HepG2 (cell line): Measurements from ENCODE around the gene UAP1L1. TPM values are rescaled to one million over a fixed set of nuclear protein-coding genes. Genes with fewer than 3 reads are reported as not detected.

Experiments
- BCL6 ChIP-seq: IDR thresholded peaks from 2 replicates; pipeline ENCODE4 v1.6.1; 2016; ENCODE audit warnings: missing genetic modification reagents, missing compliant biosample characterization
- BRCA1 ChIP-seq: sonication (generic); formaldehyde crosslinking; IDR thresholded peaks from 2 replicates; pipeline ENCODE4 v1.4.0; 2020; ENCODE audit warnings: missing genetic modification reagents
- DMAP1 ChIP-seq: IDR thresholded peaks from 2 replicates; pipeline ENCODE4 v1.6.1; 2016
- KDM5A ChIP-seq: fragments of 200-600 bp; sonication (generic); IDR thresholded peaks from 2 replicates; pipeline ENCODE4 v1.7.0; 2018; ENCODE audit warnings: antibody characterized with exemption, mild to moderate bottlenecking, low read length, borderline replicate concordance
- MEF2D ChIP-seq: sonication (generic); formaldehyde crosslinking; IDR thresholded peaks from 2 replicates; pipeline ENCODE4 v1.5.1; 2020; ENCODE audit warnings: mild to moderate bottlenecking, missing genetic modification reagents
- MXD4 ChIP-seq: IDR thresholded peaks from 2 replicates; pipeline ENCODE4 v1.6.1; 2016; ENCODE audit warnings: mild to moderate bottlenecking, missing biosample characterization, missing genetic modification reagents
- NONO ChIP-seq, 2 experiments: fragments of 450-650 bp in 1 of 2; sonication (generic) in 1 of 2; formaldehyde crosslinking in 1 of 2; IDR thresholded peaks in 1 of 2; conservative IDR thresholded peaks in 1 of 2; 2 replicates each; pipeline versions ENCODE4 v1.6.1 to v1.8.0; 2017 to 2022; ENCODE audit warnings: mild to moderate bottlenecking in 1 of 2, missing genetic modification reagents in 1 of 2, moderate library complexity in 1 of 2
- SALL2 ChIP-seq: sonication (generic); formaldehyde crosslinking; IDR thresholded peaks from 2 replicates; pipeline ENCODE4 v1.8.1; 2023; ENCODE audit warnings: mild to moderate bottlenecking, missing genetic modification reagents, inconsistent platforms
- SKIL ChIP-seq: sonication (generic); formaldehyde crosslinking; IDR thresholded peaks from 2 replicates; pipeline ENCODE4 v1.8.0; 2022; ENCODE audit warnings: missing genetic modification reagents, mild to moderate bottlenecking, moderate library complexity, borderline replicate concordance
- TBX2 ChIP-seq: sonication (generic); formaldehyde crosslinking; IDR thresholded peaks from 2 replicates; pipeline ENCODE4 v1.5.0; 2020; ENCODE audit warnings: missing genetic modification reagents, mild to moderate bottlenecking, borderline replicate concordance
- ZFP36 ChIP-seq: fragments of 150-350 bp; IDR thresholded peaks from 2 replicates; pipeline ENCODE4 v1.6.1; 2018; ENCODE audit warnings: borderline replicate concordance, low read length, low read depth; ENCODE audit not compliant: partially characterized antibody
- ZNF24 ChIP-seq: fragments of 450-650 bp; IDR thresholded peaks from 2 replicates; pipeline ENCODE4 v1.6.1; 2017; ENCODE audit warnings: antibody characterized with exemption, mild to moderate bottlenecking
- ZNF256 ChIP-seq: sonication (generic); formaldehyde crosslinking; conservative IDR thresholded peaks from 2 replicates; pipeline ENCODE4 v1.4.0; 2020; ENCODE audit warnings: missing genetic modification reagents
- ZNF260 ChIP-seq: sonication (generic); formaldehyde crosslinking; IDR thresholded peaks from 2 replicates; pipeline ENCODE4 v1.4.0; 2020; ENCODE audit warnings: missing genetic modification reagents, low read depth, mild to moderate bottlenecking, borderline replicate concordance
- ZSCAN12 ChIP-seq: sonication (generic); formaldehyde crosslinking; IDR thresholded peaks from 2 replicates; pipeline ENCODE4 v1.9.0; 2021; ENCODE audit warnings: mild to moderate bottlenecking, missing genetic modification reagents
- polyA plus RNA-seq, 8 experiments: library from polyadenylated mRNA; depleted of rRNA in 3 of 8; stranded (reverse) in 7 of 8; unstranded in 1 of 8; fragments of >200 nt; fragmentation: Illumina TruSeq in 4 of 8; extraction: Trizol in 4 of 8; gene quantifications; 2 replicates each; pipeline versions ENCODE4 v1.2.1 to v1.2.3, GENCODE V29; 2011 to 2016; ENCODE audit warnings: low read depth in 4 of 8, missing spikeins in 1 of 8, mixed read lengths in 1 of 8; ENCODE audit not compliant: insufficient read depth in 1 of 8
- total RNA-seq, 5 experiments: library from RNA; depleted of rRNA; stranded (reverse); fragments of >200 nt; fragmentation: Illumina TruSeq; extraction: Trizol; gene quantifications; 2 replicates each; pipeline ENCODE4 v1.2.3, GENCODE V29; 2016; ENCODE audit warnings: low read depth in 1 of 5
- TF ChIP-seq, protein P1 (sequence below): sonication (generic); formaldehyde crosslinking; IDR thresholded peaks from 2 replicates; pipeline ENCODE4 v1.5.1; 2020; ENCODE audit warnings: mild to moderate bottlenecking, missing genetic modification reagents, moderate library complexity
- TF ChIP-seq, protein P2 (sequence below): sonication (generic); formaldehyde crosslinking; IDR thresholded peaks from 2 replicates; pipeline ENCODE4 v1.4.0; 2020; ENCODE audit warnings: missing genetic modification reagents, borderline replicate concordance

The UAP1L1 gene
- total and polyA plus RNA-seq, 2 of the 13 experiments (the other 11 are each of a cell fraction or from before 2014, with no cell fraction given): 5.4 to 6.4 TPM

- TF ChIP-seq, protein P1, sequence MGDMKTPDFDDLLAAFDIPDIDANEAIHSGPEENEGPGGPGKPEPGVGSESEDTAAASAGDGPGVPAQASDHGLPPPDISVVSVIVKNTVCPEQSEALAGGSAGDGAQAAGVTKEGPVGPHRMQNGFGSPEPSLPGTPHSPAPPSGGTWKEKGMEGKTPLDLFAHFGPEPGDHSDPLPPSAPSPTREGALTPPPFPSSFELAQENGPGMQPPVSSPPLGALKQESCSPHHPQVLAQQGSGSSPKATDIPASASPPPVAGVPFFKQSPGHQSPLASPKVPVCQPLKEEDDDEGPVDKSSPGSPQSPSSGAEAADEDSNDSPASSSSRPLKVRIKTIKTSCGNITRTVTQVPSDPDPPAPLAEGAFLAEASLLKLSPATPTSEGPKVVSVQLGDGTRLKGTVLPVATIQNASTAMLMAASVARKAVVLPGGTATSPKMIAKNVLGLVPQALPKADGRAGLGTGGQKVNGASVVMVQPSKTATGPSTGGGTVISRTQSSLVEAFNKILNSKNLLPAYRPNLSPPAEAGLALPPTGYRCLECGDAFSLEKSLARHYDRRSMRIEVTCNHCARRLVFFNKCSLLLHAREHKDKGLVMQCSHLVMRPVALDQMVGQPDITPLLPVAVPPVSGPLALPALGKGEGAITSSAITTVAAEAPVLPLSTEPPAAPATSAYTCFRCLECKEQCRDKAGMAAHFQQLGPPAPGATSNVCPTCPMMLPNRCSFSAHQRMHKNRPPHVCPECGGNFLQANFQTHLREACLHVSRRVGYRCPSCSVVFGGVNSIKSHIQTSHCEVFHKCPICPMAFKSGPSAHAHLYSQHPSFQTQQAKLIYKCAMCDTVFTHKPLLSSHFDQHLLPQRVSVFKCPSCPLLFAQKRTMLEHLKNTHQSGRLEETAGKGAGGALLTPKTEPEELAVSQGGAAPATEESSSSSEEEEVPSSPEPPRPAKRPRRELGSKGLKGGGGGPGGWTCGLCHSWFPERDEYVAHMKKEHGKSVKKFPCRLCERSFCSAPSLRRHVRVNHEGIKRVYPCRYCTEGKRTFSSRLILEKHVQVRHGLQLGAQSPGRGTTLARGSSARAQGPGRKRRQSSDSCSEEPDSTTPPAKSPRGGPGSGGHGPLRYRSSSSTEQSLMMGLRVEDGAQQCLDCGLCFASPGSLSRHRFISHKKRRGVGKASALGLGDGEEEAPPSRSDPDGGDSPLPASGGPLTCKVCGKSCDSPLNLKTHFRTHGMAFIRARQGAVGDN (CRISPR knock-in tag): peak; percentile 77
- TF ChIP-seq ZNF256 (CRISPR knock-in tag): 0 out of 2 replicates have a peak, but pooled peaks have one; percentile 34
- TF ChIP-seq SALL2: no peak
- TF ChIP-seq ZNF260 (CRISPR knock-in tag): no peak
- TF ChIP-seq DMAP1: 0 out of 2 replicates have a peak, but pooled peaks have one; percentile 27
- peak; percentile 44; the same call in 1 of the 2 replicates for TF ChIP-seq MEF2D (CRISPR knock-in tag)
- 0 out of 2 replicates have a peak, but pooled peaks have one; percentile 17 for TF ChIP-seq BRCA1 (CRISPR knock-in tag)
- peak; percentile 62; the same call in 1 of the 2 replicates for TF ChIP-seq ZNF24
- no peak for TF ChIP-seq SKIL (CRISPR knock-in tag)
- TF ChIP-seq ZSCAN12 (CRISPR knock-in tag): no peak
- TF ChIP-seq KDM5A: no peak
- TF ChIP-seq, protein P2, sequence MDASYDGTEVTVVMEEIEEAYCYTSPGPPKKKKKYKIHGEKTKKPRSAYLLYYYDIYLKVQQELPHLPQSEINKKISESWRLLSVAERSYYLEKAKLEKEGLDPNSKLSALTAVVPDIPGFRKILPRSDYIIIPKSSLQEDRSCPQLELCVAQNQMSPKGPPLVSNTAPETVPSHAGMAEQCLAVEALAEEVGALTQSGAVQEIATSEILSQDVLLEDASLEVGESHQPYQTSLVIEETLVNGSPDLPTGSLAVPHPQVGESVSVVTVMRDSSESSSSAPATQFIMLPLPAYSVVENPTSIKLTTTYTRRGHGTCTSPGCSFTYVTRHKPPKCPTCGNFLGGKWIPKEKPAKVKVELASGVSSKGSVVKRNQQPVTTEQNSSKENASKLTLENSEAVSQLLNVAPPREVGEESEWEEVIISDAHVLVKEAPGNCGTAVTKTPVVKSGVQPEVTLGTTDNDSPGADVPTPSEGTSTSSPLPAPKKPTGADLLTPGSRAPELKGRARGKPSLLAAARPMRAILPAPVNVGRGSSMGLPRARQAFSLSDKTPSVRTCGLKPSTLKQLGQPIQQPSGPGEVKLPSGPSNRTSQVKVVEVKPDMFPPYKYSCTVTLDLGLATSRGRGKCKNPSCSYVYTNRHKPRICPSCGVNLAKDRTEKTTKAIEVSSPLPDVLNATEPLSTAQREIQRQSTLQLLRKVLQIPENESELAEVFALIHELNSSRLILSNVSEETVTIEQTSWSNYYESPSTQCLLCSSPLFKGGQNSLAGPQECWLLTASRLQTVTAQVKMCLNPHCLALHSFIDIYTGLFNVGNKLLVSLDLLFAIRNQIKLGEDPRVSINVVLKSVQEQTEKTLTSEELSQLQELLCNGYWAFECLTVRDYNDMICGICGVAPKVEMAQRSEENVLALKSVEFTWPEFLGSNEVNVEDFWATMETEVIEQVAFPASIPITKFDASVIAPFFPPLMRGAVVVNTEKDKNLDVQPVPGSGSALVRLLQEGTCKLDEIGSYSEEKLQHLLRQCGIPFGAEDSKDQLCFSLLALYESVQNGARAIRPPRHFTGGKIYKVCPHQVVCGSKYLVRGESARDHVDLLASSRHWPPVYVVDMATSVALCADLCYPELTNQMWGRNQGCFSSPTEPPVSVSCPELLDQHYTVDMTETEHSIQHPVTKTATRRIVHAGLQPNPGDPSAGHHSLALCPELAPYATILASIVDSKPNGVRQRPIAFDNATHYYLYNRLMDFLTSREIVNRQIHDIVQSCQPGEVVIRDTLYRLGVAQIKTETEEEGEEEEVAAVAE: no peak
- no peak for TF ChIP-seq ZFP36
- 0 out of 2 replicates have a peak, but pooled peaks have one; percentile 18 for TF ChIP-seq MXD4 (CRISPR knock-in tag)
- no peak for TF ChIP-seq BCL6 (CRISPR knock-in tag)
- TF ChIP-seq TBX2 (CRISPR knock-in tag): peak; percentile 48; the same call in 1 of the 2 replicates
- no peak for TF ChIP-seq NONO (IDR thresholded peaks at IDR 0.05)
- TF ChIP-seq NONO (CRISPR knock-in tag; conservative IDR thresholded peaks at IDR 0.05): peak; percentile 63; the same call in 1 of the 2 replicates
Observed at GRCh38 chr9:137073992-137074399, 3.3 kb upstream of the UAP1L1 start (continued).
